GM23248 (cell line): ENCODE measurements around the gene EML6. TPM values are rescaled to one million over a fixed set of nuclear protein-coding genes. Genes with fewer than 3 reads are reported as not detected.

Experiments used
- DNase-seq: peaks from one replicate; pipeline ENCODE4 v3.0.0-alpha.2; 2015
- H2AFZ ChIP-seq: fragments of 200-600 bp; sonication (generic); 2 replicates; pipeline ENCODE4 v1.6.1; 2016; ENCODE audit warnings: antibody characterized with exemption
- H3F3A ChIP-seq: fragments of 200-600 bp; sonication (generic); 2 replicates; pipeline ENCODE4 v1.6.1; 2016; ENCODE audit warnings: mild to moderate bottlenecking, antibody characterized with exemption, mixed run types; ENCODE audit not compliant: insufficient read depth
- H3K27ac ChIP-seq: fragments of 200-600 bp; sonication (generic); 2 replicates; pipeline ENCODE4 v1.5.1; 2016; ENCODE audit warnings: mild to moderate bottlenecking
- H3K27me3 ChIP-seq: fragments of 200-600 bp; sonication (generic); replicated peaks from 2 replicates; pipeline ENCODE4 v1.6.1; 2016; ENCODE audit warnings: mild to moderate bottlenecking; ENCODE audit not compliant: insufficient read depth
- H3K36me3 ChIP-seq: fragments of 200-600 bp; sonication (generic); 2 replicates; pipeline ENCODE4 v1.6.1; 2016; ENCODE audit warnings: low read depth, mild to moderate bottlenecking
- H3K4me1 ChIP-seq: fragments of 200-600 bp; sonication (generic); 2 replicates; pipeline ENCODE4 v1.6.1; 2016; ENCODE audit warnings: mild to moderate bottlenecking; ENCODE audit not compliant: insufficient read depth
- H3K4me2 ChIP-seq: fragments of 200-600 bp; sonication (generic); one replicate; pipeline ENCODE4 v1.6.1; 2016; ENCODE audit warnings: mild to moderate bottlenecking; ENCODE audit not compliant: unreplicated experiment
- H3K4me3 ChIP-seq: fragments of 200-600 bp; sonication (generic); 2 replicates; pipeline ENCODE4 v1.5.1; 2016; ENCODE audit warnings: mild to moderate bottlenecking
- H3K79me2 ChIP-seq: fragments of 200-600 bp; sonication (generic); 2 replicates; pipeline ENCODE4 v1.6.1; 2016; ENCODE audit warnings: mild to moderate bottlenecking; ENCODE audit not compliant: insufficient read depth
- H3K9ac ChIP-seq: fragments of 200-600 bp; sonication (generic); 2 replicates; pipeline ENCODE4 v1.6.1; 2016; ENCODE audit warnings: mild to moderate bottlenecking
- H3K9me2 ChIP-seq: fragments of 200-600 bp; sonication (generic); 2 replicates; pipeline ENCODE4 v1.6.1; 2016; ENCODE audit warnings: mixed run types, mild to moderate bottlenecking, moderate library complexity; ENCODE audit not compliant: insufficient read depth
- H3K9me3 ChIP-seq: fragments of 200-600 bp; sonication (generic); one replicate; pipeline ENCODE4 v1.6.1; 2017; ENCODE audit warnings: low read depth
- H4K20me1 ChIP-seq: fragments of 200-600 bp; sonication (generic); 2 replicates; pipeline ENCODE4 v1.6.0; 2016; ENCODE audit not compliant: insufficient read depth
- EZH2 ChIP-seq: fragments of 200-600 bp; sonication (generic); IDR thresholded peaks from 2 replicates; pipeline ENCODE4 v1.6.1; 2018; ENCODE audit warnings: antibody characterized with exemption, mild to moderate bottlenecking; ENCODE audit not compliant: insufficient read depth, poor library complexity, severe bottlenecking
- EZH2phosphoT487 ChIP-seq: fragments of 200-600 bp; sonication (generic); IDR thresholded peaks from 2 replicates; pipeline ENCODE4 v1.6.1; 2018; ENCODE audit warnings: antibody characterized with exemption, moderate library complexity, mild to moderate bottlenecking, low read depth; ENCODE audit not compliant: insufficient read depth
- WGBS, 2 experiments: methylation state at CpG; one replicate each; pipeline ENCODE4 v1.1.6; 2015 to 2017; ENCODE audit warnings: low lambda C conversion rate in 2 of 2, low coverage in 1 of 2; ENCODE audit errors: missing lambda C conversion rate in 2 of 2; 5-methylcytosine and 5-hydroxymethylcytosine counted together
- in situ Hi-C: fragments of 300-500 bp; cut with MboI; formaldehyde crosslinking; loops from 2 replicates; pipeline ENCODE4 v1.15.0; 2020
- polyA plus RNA-seq: library from polyadenylated mRNA; unstranded; fragments of >200 nt; fragmentation: Nextera tagmentation; extraction: Ambion mirVana; gene quantifications from 2 replicates; pipeline ENCODE4 v1.2.1, GENCODE V29; 2016
- total RNA-seq: library from RNA; depleted of rRNA; stranded (reverse); fragments of >200 nt; shearing (Covaris generic); gene quantifications from 2 replicates; pipeline ENCODE4 v1.2.3, GENCODE V29; 2014

The EML6 gene
- total and polyA plus RNA-seq, 2 experiments from 2014 or later: 0.54 to 0.76 TPM

DNA sequence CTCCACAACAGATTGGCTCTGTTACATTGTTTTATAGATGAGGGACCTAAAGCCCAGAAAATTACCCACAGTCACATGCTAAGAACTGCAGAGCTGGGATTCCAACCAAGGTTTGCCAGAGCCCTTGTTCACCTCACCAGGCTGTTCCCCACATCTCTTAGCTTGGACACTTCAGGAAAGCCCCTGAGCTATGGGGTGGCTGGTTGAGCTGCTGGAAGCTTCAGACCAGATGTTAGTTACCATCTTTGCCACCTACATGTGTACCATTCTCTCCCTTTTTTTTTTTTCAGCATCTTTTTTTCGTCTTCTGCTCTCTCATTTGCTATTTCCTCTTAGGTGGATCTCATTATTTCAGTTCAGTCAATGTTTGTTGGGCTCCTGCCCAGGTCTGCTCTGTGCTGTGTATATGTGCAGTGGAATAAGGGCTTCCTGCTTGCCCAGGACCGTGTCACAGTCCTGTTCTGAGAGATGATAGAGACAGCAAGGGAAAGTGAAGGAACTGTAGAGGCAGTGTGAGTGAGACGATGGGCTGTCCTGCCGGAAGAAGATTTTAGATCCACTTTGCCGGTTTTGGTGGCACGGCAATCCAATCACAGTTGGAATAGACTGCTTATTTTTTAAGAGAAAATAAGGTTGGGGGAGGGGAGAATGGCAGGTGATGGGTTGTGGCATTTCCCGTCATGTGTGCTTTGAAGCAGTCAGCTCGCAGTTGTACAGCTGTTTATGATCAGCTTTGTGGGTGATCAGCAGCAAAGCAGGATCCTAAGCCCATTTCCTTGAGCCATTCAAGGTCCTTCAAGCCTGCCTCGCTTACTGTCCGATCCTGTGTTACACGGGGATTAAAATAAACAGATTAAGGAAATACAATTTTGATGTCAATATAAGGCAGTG, 174.2 kb downstream of the EML6 start:
- TF ChIP-seq EZH2phosphoT487 (no peak), EZH2 (no peak)
- Histone ChIP-seq H2AFZ (no peak overlapping the region), H3K9me2 (no peaks in the 10 kb centered on the region), H3K27me3 (no peaks in the 10 kb centered on the region), H3K9me3 (no peaks in the 10 kb centered on the region), H3K4me1 (0 out of 2 replicates have a peak, but pooled peaks cover 7% of the 10 kb centered on the region), H3F3A (peaks cover 15% of the 10 kb centered on the region), H3K4me3 (no peak overlapping the region), H3K27ac (no peak overlapping the region), H3K9ac (no peak overlapping the region), H3K79me2 (peaks cover 32% of the 10 kb centered on the region), H4K20me1 (no peaks in the 10 kb centered on the region), H3K36me3 (no peaks in the 10 kb centered on the region), H3K4me2 (no peak overlapping the region)
- in situ Hi-C loops: no loop called here
- DNase-seq: no peak
- 69 to 75% methylated on average over 11 of the region's 11 CpGs for WGBS, 2 experiments

DNA sequence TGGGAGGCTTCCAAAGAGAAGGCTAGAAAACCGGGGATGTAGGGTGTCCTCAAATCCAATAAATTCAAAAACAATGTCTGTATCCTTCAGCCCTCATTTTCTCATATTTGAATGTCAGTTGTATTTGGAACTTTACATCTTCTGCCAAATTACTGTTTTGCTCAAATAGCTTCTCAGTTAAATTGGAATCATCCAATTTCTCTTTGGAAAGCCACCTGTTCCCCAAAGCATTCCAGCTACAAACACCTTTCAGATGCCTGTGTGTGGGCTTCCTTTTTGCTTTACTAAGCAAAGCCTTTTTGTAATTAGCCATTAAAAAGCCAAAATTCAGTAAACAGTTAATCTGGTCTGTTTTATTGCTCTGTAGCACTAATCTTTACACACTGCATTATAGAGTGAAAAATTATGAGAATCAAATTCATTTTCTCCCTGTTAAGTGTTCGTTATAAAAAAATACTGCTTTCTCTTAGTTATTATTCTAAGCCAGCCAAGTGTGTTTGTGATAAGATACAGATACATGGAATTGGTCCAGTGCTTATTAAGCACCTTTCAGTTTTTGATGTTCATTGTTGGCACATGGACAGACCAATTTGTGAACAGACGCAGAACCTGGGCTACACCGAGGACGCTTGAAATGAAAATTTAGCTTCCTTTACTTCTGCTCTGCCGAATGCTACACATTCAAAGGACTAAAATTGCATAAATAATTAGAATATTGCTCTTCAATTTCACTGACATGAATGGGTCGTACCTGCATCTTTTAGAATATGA, 175.2 kb downstream of the EML6 start:
- Histone ChIP-seq H2AFZ (no peak overlapping the region), H3K36me3 (no peaks in the 10 kb centered on the region), H3K27ac (no peak overlapping the region), H3K4me2 (no peak overlapping the region), H3K9ac (no peak overlapping the region), H4K20me1 (no peaks in the 10 kb centered on the region), H3K9me3 (no peaks in the 10 kb centered on the region), H3K4me3 (no peak overlapping the region), H3F3A (peaks cover 25% of the 10 kb centered on the region), H3K4me1 (peaks cover 16% of the 10 kb centered on the region), H3K27me3 (no peaks in the 10 kb centered on the region), H3K9me2 (no peaks in the 10 kb centered on the region), H3K79me2 (peaks cover 34% of the 10 kb centered on the region)
- no peak for DNase-seq
- in situ Hi-C loops: no loop called here
- 75 to 79% methylated on average over 7 of the region's 7 CpGs for WGBS, 2 experiments
- TF ChIP-seq EZH2 (no peak), EZH2phosphoT487 (no peak)

DNA sequence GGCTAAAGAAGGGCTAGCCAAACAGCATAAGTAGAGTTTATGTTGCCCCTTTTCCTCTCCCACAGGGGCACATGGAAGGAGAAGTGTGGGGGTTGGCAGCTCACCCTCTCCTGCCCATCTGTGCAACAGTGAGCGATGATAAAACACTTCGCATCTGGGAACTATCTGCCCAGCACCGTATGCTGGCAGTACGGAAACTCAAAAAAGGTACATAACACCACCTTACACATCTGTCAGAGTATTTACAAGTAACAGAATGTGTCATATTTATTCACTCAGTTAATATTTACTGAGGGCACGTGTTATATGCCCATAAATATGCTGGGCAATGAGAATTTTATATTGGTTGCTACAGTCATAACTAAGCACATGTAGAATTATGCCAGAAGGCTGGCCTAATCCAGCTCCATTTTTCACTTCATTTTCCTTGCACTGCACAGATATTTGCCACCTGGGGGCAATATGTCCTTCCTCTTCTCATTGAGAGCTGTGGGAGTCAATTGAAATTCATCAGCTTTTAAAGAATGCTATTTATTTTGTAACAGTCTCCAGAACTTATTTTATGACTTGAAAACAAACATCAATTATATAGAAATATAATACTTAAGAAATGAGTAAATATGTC, 176.2 kb downstream of the EML6 start:
- H3K36me3 ChIP-seq: no peaks in the 10 kb centered on the region
- H3K4me1 ChIP-seq: peaks cover 23% of the 10 kb centered on the region
- H3K9me3 ChIP-seq: no peaks in the 10 kb centered on the region
- in situ Hi-C loops: loop anchor here (10.0 kb wide), 1 partner anchor 265 kb away; no protein-coding TSS in a partner anchor
- no peaks in the 10 kb centered on the region for H4K20me1 ChIP-seq
- no peak overlapping the region for H3K4me2 ChIP-seq
- peaks cover 34% of the 10 kb centered on the region for H3K79me2 ChIP-seq
- H2AFZ ChIP-seq: no peak overlapping the region
- no peak overlapping the region for H3K4me3 ChIP-seq
- peak; percentile 85 for DNase-seq
- no peaks in the 10 kb centered on the region for H3K27me3 ChIP-seq
- H3K9me2 ChIP-seq: no peaks in the 10 kb centered on the region
- H3K27ac ChIP-seq: no peak overlapping the region
- TF ChIP-seq EZH2phosphoT487 (no peak), EZH2 (no peak)
- H3K9ac ChIP-seq: no peak overlapping the region
- 65 to 68% methylated on average over 5 of the region's 5 CpGs for WGBS, 2 experiments
- H3F3A ChIP-seq: peaks cover 32% of the 10 kb centered on the region
